Stimulated activated naive CD8-positive, alpha-beta T cell treated with anti-CD3 and anti-CD28 coated beads, Interleukin-15, amount 100 ng/mL, for 72 hours (primary cell): ENCODE measurements around the gene RPS5.

ENCODE experiments used
- ATAC-seq: fragments of 150-1000 bp; cut with Tn5 transposase; 2 replicates; pipeline ENCODE4 v1.10.0; 2021; ENCODE audit warnings: mild to moderate bottlenecking, moderate library complexity
- DNase-seq, 2 donors: peaks; one replicate each; pipeline ENCODE4 v3.0.0; 2021 to 2022
- H3K27ac Mint-ChIP-seq, 2 donors: one replicate each; pipeline ENCODE4 v1.8.0; 2022; ENCODE audit warnings: mild to moderate bottlenecking in 2 of 2, mixed read lengths in 2 of 2, moderate library complexity in 2 of 2
- H3K27me3 Mint-ChIP-seq: one replicate; pipeline ENCODE4 v1.8.0; 2022; ENCODE audit warnings: mixed read lengths
- H3K4me1 Mint-ChIP-seq: one replicate; pipeline ENCODE4 v1.8.0; 2022; ENCODE audit warnings: mild to moderate bottlenecking, mixed read lengths
- H3K4me3 Mint-ChIP-seq, 2 donors: one replicate each; pipeline ENCODE4 v1.8.0; 2022; ENCODE audit warnings: mild to moderate bottlenecking in 2 of 2, mixed read lengths in 2 of 2, moderate library complexity in 1 of 2
- H3K9me3 Mint-ChIP-seq, 2 donors: one replicate each; pipeline ENCODE4 v1.8.0; 2022; ENCODE audit warnings: mixed read lengths in 2 of 2

Gene RPS5

GRCh38 chr19:58353717-58354477 is 33.2 kb upstream of the RPS5 start:
- Mint-ChIP-seq H3K27me3 (no peaks in the 10 kb centered on the region), H3K9me3 (peaks cover 0 to 8% of the 10 kb centered on the region in 2 donors), H3K4me1 (peaks cover 54% of the 10 kb centered on the region), H3K27ac (no peak overlapping the region), H3K4me3 (no peak overlapping the region)
- no peak for DNase-seq
- no peak for ATAC-seq

- H3K4me3 Mint-ChIP-seq, result no peak overlapping the region
- H3K27me3 Mint-ChIP-seq, result no peaks in the 10 kb centered on the region
- H3K9me3 Mint-ChIP-seq, result peaks cover 0 to 4% of the 10 kb centered on the region in 2 donors
- DNase-seq (no peak), ATAC-seq (no peak)
- H3K27ac Mint-ChIP-seq, result no peak overlapping the region
- H3K4me1 Mint-ChIP-seq, result peaks cover 48% of the 10 kb centered on the region
Observed at GRCh38 chr19:58354478-58355030, 32.5 kb upstream of the RPS5 start.

GRCh38 chr19:58355215-58355796 is 31.8 kb upstream of the RPS5 start:
- Mint-ChIP-seq H3K4me1 (peaks cover 42% of the 10 kb centered on the region), H3K27me3 (no peaks in the 10 kb centered on the region), H3K9me3 (no peaks in the 10 kb centered on the region), H3K4me3 (peak overlapping the region in 1 of 2 donors; percentile 45), H3K27ac (peak overlapping the region in 1 of 2 donors; percentile 67)
- ATAC-seq (no peak), DNase-seq (no peak)

- peak overlapping the region in 1 of 2 donors; percentile 42 for H3K27ac Mint-ChIP-seq
- peak; percentile 71 for ATAC-seq
- H3K4me3 Mint-ChIP-seq, result peak overlapping the region; percentile 19 to 73
- H3K4me1 Mint-ChIP-seq, result peaks cover 46% of the 10 kb centered on the region
- H3K27me3 Mint-ChIP-seq, result no peaks in the 10 kb centered on the region
- peak; percentile 46 to 57 for DNase-seq
- H3K9me3 Mint-ChIP-seq, result no peaks in the 10 kb centered on the region
Observed at GRCh38 chr19:58355908-58356765, 30.9 kb upstream of the RPS5 start.

- Mint-ChIP-seq H3K9me3 (no peaks in the 10 kb centered on the region), H3K27ac (peak overlapping the region in 1 of 2 donors; percentile 42), H3K4me1 (peaks cover 51% of the 10 kb centered on the region), H3K27me3 (no peaks in the 10 kb centered on the region), H3K4me3 (peak overlapping the region; percentile 19 to 73)
- ATAC-seq, result no peak
- DNase-seq, result no peak
Observed at GRCh38 chr19:58356766-58357480, 30.1 kb upstream of the RPS5 start.

GRCh38 chr19:58357481-58358145 is 29.5 kb upstream of the RPS5 start:
- no peaks in the 10 kb centered on the region for H3K9me3 Mint-ChIP-seq
- peak overlapping the region; percentile 12 to 59 for H3K4me3 Mint-ChIP-seq
- ATAC-seq, result no peak
- H3K4me1 Mint-ChIP-seq, result peaks cover 49% of the 10 kb centered on the region
- H3K27me3 Mint-ChIP-seq, result no peaks in the 10 kb centered on the region
- H3K27ac Mint-ChIP-seq, result peak overlapping the region in 1 of 2 donors; percentile 67
- DNase-seq, result no peak

GRCh38 chr19:58361900-58362271 is 25.2 kb upstream of the RPS5 start:
- H3K9me3 Mint-ChIP-seq, result no peaks in the 10 kb centered on the region
- ATAC-seq (peak; percentile 47), DNase-seq (peak; percentile 58 to 74)
- peak overlapping the region; percentile 96 to 98 for H3K27ac Mint-ChIP-seq
- peak overlapping the region; percentile 95 to 98 for H3K4me3 Mint-ChIP-seq
- no peaks in the 10 kb centered on the region for H3K27me3 Mint-ChIP-seq
- peaks cover 33% of the 10 kb centered on the region for H3K4me1 Mint-ChIP-seq

- peak within 1 kb of the TSS; percentile 96 to 98 for H3K27ac Mint-ChIP-seq
- H3K9me3 Mint-ChIP-seq, result no peaks in the 10 kb centered on the region
- peak; percentile 98 for DNase-seq
- H3K4me3 Mint-ChIP-seq, result peak within 1 kb of the TSS; percentile 95 to 98
- H3K4me1 Mint-ChIP-seq, result peaks cover 27% of the 10 kb centered on the region
- ATAC-seq, result peak; percentile 95
- H3K27me3 Mint-ChIP-seq, result no peaks in the 10 kb centered on the region
Observed at GRCh38 chr19:58362272-58362994, 24.6 kb upstream of the RPS5 start, which contains the start of gene ZNF497. Gene ZNF497 (minus strand): TSS chr19:58362751. CDS start chr19:58357635, 5,116 bp downstream.

GRCh38 chr19:58364146-58364545 is 22.9 kb upstream of the RPS5 start:
- ATAC-seq, result no peak
- Mint-ChIP-seq H3K4me1 (peaks cover 20% of the 10 kb centered on the region), H3K4me3 (peak overlapping the region in 1 of 2 donors; percentile 18), H3K9me3 (no peaks in the 10 kb centered on the region), H3K27ac (no peak overlapping the region), H3K27me3 (no peaks in the 10 kb centered on the region)
- no peak for DNase-seq

- Mint-ChIP-seq H3K4me3 (no peak overlapping the region), H3K27me3 (no peaks in the 10 kb centered on the region), H3K4me1 (peaks cover 10% of the 10 kb centered on the region), H3K9me3 (no peaks in the 10 kb centered on the region), H3K27ac (no peak overlapping the region)
- ATAC-seq (no peak), DNase-seq (no peak)
Observed at GRCh38 chr19:58366585-58367430, 20.3 kb upstream of the RPS5 start.

- Mint-ChIP-seq H3K9me3 (no peaks in the 10 kb centered on the region), H3K27me3 (no peaks in the 10 kb centered on the region)
- peak; percentile 11 for ATAC-seq
Observed at GRCh38 chr19:58367698-58368454, 19.2 kb upstream of the RPS5 start.

GRCh38 chr19:58368561-58369360 is 18.3 kb upstream of the RPS5 start:
- Mint-ChIP-seq H3K27ac (no peak overlapping the region), H3K9me3 (no peaks in the 10 kb centered on the region), H3K4me1 (no peaks in the 10 kb centered on the region), H3K4me3 (no peak overlapping the region), H3K27me3 (no peaks in the 10 kb centered on the region)
- ATAC-seq (peak; percentile 63), DNase-seq (no peak)

More at GRCh38 chr19:58367698-58368454, 19.2 kb upstream of the RPS5 start:
- DNase-seq, result no peak
- no peak overlapping the region for H3K27ac Mint-ChIP-seq
- no peak overlapping the region for H3K4me3 Mint-ChIP-seq
- peaks cover 3% of the 10 kb centered on the region for H3K4me1 Mint-ChIP-seq
